ENCODE measurements around the gene SLC24A4.

SLC24A4 gene

GRCh38 chr14:92484132-92484823 is 161.3 kb downstream of the SLC24A4 start:
- no peak for DNase-seq

- no peak for DNase-seq
These were observed 163.9 kb downstream of the SLC24A4 start for GRCh38 chr14:92486881-92487280.

GRCh38 chr14:92487513-92488133 is 164.7 kb downstream of the SLC24A4 start:
- DNase-seq, result no peak

GRCh38 chr14:92489394-92490238 is 166.7 kb downstream of the SLC24A4 start:
- DNase-seq, result no peak

- DNase-seq, result no peak
These were observed 167.4 kb downstream of the SLC24A4 start for GRCh38 chr14:92490239-92490959.

GRCh38 chr14:92491782-92492181 is 168.8 kb downstream of the SLC24A4 start:
- no peak for DNase-seq

- no peak for DNase-seq
These were observed 169.3 kb downstream of the SLC24A4 start for GRCh38 chr14:92492258-92492657.

- no peak for DNase-seq
These were observed 170.1 kb downstream of the SLC24A4 start for GRCh38 chr14:92493024-92493423.

- DNase-seq, result no peak
These were observed 170.5 kb downstream of the SLC24A4 start for GRCh38 chr14:92493492-92493891.

- no peak for DNase-seq
These were observed 171.5 kb downstream of the SLC24A4 start for GRCh38 chr14:92494512-92494911.

GRCh38 chr14:92495027-92495426 is 172.1 kb downstream of the SLC24A4 start:
- DNase-seq, result no peak

GRCh38 chr14:92496191-92496857 is 173.4 kb downstream of the SLC24A4 start:
- DNase-seq, result no peak

GRCh38 chr14:92497391-92497790 is 174.4 kb downstream of the SLC24A4 start:
- no peak for DNase-seq

- no peak for DNase-seq
These were observed 176.3 kb downstream of the SLC24A4 start for GRCh38 chr14:92499234-92499633.

- DNase-seq, result no peak
These were observed 177.6 kb downstream of the SLC24A4 start for GRCh38 chr14:92500491-92500941.

GRCh38 chr14:92501891-92502351 is 179.0 kb downstream of the SLC24A4 start:
- DNase-seq, result no peak

GRCh38 chr14:92502541-92503286 is 179.7 kb downstream of the SLC24A4 start:
- DNase-seq, result no peak

GRCh38 chr14:92503756-92504491 is 181.0 kb downstream of the SLC24A4 start:
- DNase-seq, result no peak

- no peak for DNase-seq
These were observed 182.9 kb downstream of the SLC24A4 start for GRCh38 chr14:92505826-92506225.

- no peak for DNase-seq
These were observed 183.3 kb downstream of the SLC24A4 start for GRCh38 chr14:92506231-92506630.
